NCI-H1105 treated with DMSO at 0.1 percent for 48 hours (cell line): ENCODE measurements around the gene MAGEA11.
"Not testable (repeated sequence)": the region's sequence is repeated elsewhere in the genome, so short reads cannot be mapped to it uniquely, and the experiment has no call there.

Experiments
- DNase-seq: peaks from one replicate; lab custom pipeline; 2025; lab: John Stamatoyannopoulos, UW

MAGEA11 gene

GRCh38 chrX:149711545-149712236 is at the start of gene MAGEA11:
Gene MAGEA11, plus strand, starts transcription at chrX:149712060. Its CDS starts 1,100 bp downstream, at chrX:149713160.
- no peak for DNase-seq

GRCh38 chrX:149675088-149675487 is 36.8 kb upstream of the MAGEA11 start:
- not testable (repeated sequence) for DNase-seq

GRCh38 chrX:149675554-149675953 is 36.3 kb upstream of the MAGEA11 start:
- not testable (repeated sequence) for DNase-seq

GRCh38 chrX:149679164-149679678 is 32.6 kb upstream of the MAGEA11 start:
- not testable (repeated sequence) for DNase-seq

GRCh38 chrX:149681182-149681581 is 30.7 kb upstream of the MAGEA11 start:
- DNase-seq = no peak

- no peak for DNase-seq
Measured at GRCh38 chrX:149682031-149682430, 29.8 kb upstream of the MAGEA11 start.

- no peak for DNase-seq
Measured at GRCh38 chrX:149682956-149683947, 28.6 kb upstream of the MAGEA11 start.

GRCh38 chrX:149683966-149684730 is 27.7 kb upstream of the MAGEA11 start:
- no peak for DNase-seq

GRCh38 chrX:149687991-149688390 is 23.9 kb upstream of the MAGEA11 start:
- DNase-seq = no peak

GRCh38 chrX:149688552-149688951 is 23.3 kb upstream of the MAGEA11 start:
- no peak for DNase-seq

- no peak for DNase-seq
Measured at GRCh38 chrX:149691794-149692193, 20.1 kb upstream of the MAGEA11 start.

GRCh38 chrX:149692686-149693272 is 19.1 kb upstream of the MAGEA11 start:
- DNase-seq = not testable (repeated sequence)

- no peak for DNase-seq
Measured at GRCh38 chrX:149699761-149700160, 12.1 kb upstream of the MAGEA11 start.

- DNase-seq = no peak
Measured at GRCh38 chrX:149704664-149705063, 7.2 kb upstream of the MAGEA11 start.

- no peak for DNase-seq
Measured at GRCh38 chrX:149707147-149707901, 4.5 kb upstream of the MAGEA11 start.

GRCh38 chrX:149712831-149713230 is 971 bp downstream of the MAGEA11 start:
- DNase-seq = no peak

- DNase-seq = no peak
Measured at GRCh38 chrX:149713279-149714050, 1.6 kb downstream of the MAGEA11 start.

- DNase-seq = no peak
Measured at GRCh38 chrX:149715468-149715867, 3.6 kb downstream of the MAGEA11 start.

GRCh38 chrX:149716632-149717031 is 4.8 kb downstream of the MAGEA11 start:
- no peak for DNase-seq

- DNase-seq = no peak
Measured at GRCh38 chrX:149717803-149718202, 5.9 kb downstream of the MAGEA11 start.
